NCI-H2196 treated with DMSO at 0.1 percent for 48 hours (cell line): ENCODE measurements around the gene TMEM198.

Source experiments
- DNase-seq: peaks from one replicate; lab custom pipeline; 2025; ENCODE audit not compliant: unreplicated experiment; lab: John Stamatoyannopoulos, UW

TMEM198 gene

DNA sequence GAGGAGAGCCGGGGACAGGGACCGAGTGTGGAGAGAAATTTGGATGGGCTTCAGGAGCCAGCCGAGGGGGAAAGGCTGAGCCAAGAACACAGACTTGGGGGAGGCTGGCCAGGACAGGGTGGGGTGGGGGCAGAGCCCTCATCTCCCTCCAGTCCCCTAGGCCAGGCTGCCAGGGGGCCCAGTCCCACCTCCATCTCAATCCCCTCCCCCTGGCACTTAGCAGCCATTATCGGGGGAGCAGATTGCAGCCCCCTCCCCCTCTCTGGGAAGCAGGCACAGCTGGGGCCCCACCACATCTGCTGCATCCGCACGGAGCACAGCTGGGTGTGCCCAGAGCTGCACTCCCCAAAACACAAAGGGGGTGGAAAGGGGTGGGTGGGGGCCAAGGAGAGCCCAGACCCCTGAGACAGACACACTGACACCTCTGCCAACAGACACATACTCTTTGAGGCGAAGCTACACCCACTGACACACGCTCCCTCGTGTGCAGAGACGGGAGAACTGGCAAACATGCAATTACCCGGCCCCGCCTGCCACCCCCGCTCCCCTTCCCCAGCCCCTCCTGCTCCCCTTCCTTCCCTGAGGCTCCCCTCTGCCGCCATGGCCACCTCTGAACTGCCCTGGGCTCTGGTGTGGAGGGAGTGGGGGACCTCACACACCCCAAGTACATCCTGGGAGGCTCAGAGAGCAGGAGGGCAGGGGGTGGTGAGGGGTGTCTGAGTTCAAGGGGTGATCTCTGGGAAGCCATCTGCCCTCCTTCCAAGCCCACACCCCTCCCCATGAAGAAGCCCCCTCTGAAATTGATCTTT is 34.7 kb upstream of the TMEM198 start:
- no peak for DNase-seq

GRCh38 chr2:219509780-219510511 is 33.9 kb upstream of the TMEM198 start:
- DNase-seq = peak; percentile 24

DNA sequence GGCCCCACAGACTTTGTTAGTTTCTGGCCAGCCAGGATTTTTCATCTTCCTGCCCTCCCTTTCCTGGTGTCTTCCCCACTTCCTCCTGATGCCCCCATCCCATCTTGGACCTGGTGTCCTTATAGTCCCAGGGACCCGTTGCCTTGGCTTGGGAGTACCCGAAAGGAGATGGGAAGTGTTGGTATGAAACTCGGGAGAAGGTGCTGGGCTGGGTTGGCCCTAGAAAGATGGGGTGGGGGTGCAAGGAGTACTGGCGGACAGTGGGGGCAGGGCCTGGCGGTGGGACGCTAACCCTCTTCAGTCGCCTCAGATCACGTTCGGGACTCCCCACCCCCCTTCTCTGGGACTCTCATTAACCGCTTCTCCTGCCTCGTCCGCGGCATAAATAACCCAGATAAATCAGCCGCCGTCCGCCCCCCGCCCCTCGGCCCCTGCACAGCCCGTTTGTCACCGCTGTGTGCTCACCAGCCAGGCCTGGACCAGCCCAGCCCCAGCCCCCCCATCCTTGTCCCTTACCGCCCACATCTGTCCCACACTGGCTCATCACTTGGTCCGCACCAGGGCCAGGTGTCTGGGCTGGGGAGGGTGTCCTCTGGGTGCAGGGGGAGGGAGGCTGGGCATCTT is 33.2 kb upstream of the TMEM198 start:
- no peak for DNase-seq

- DNase-seq = no peak
Measured at GRCh38 chr2:219511547-219512325, 32.1 kb upstream of the TMEM198 start.

GRCh38 chr2:219512524-219513216 is 31.2 kb upstream of the TMEM198 start:
- no peak for DNase-seq

- DNase-seq = no peak
Measured at GRCh38 chr2:219513787-219514186, 30.0 kb upstream of the TMEM198 start.

DNA sequence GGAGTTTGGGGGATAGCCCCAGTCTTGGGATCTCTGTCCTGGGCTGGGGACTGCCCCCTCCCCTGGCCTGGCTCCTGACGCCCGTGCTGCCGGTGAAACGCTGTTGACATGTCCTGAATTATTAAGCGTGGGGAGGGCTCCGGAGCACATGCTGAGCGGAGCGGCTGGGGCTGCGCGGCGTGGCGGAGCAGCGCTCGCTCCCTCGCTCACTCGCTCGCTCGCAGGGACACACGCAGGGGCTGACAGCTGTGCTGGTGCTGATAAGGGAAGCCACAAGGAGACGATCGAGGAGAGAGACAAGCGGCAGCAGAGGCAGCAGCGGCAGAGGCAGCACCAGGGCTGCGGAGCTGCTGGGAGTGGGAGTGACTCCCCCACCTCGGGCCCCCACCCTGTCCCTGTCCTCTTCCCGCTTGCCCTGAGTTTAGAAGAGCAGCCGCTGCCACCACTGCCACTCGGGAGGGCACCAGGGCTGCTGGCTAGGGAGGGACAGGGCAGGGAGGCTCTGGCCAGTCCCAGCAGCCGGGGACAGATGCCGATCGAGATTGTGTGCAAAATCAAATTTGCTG is 29.5 kb upstream of the TMEM198 start, which contains the start of gene ASIC4:
TSS of gene ASIC4 (plus strand) at position 287 of the 566 bp plus-strand sequence. CDS start at position 530, 243 bp downstream.
- DNase-seq = no peak

DNA sequence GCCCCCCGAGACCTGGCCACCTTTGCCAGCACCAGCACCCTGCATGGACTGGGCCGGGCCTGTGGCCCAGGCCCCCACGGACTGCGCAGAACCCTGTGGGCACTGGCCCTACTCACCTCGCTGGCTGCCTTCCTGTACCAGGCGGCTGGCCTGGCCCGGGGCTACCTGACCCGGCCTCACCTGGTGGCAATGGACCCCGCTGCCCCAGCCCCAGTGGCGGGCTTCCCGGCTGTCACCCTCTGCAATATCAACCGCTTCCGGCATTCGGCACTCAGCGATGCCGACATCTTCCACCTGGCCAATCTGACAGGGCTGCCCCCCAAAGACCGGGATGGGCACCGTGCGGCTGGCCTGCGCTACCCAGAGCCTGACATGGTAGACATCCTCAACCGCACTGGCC is 29.0 kb upstream of the TMEM198 start:
- DNase-seq = no peak

- no peak for DNase-seq
Measured at GRCh38 chr2:219515874-219516629, 27.8 kb upstream of the TMEM198 start.

GRCh38 chr2:219516888-219517287 is 26.9 kb upstream of the TMEM198 start:
- no peak for DNase-seq

DNA sequence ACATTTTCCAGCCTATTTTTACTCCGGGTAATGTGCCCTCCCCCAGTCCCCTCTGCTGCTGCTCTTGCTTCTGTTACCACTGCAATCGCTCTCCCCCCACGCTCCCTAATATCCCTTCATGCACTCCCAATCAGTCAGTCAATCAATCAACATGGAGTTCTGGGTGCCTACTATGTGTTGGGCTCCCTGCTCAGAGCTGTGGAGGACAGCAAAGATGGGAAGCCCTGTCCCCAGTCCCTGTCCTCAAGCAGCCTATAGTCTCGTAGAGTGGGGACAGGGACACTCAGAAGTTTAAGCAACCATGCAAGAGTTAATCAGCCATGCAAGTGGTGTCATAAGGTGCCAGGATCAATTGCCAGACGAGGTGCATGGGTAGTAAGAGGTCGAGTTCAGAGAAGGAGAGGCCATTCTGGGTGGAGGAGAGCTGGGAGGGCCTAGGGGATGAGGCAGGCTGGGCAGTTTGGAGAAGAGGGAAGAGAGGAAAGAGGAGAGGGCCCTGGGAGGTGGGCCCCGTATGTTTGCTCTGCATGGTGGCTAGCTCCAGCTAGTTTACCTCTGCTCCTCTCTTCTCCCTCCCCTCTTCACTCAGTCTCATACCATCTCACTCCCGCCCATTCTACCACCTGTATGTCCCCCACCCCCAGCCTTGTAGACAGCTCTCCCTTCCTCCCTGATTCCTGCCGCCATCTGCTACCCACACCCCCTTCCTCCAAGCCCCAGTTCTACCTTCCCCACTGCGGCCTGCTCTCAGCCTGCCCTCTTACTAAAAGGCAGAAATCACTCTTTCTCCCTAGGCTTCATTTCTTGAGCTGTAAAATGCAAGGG is 25.7 kb upstream of the TMEM198 start:
- no peak for DNase-seq

- no peak for DNase-seq
Measured at GRCh38 chr2:219519526-219519916, 24.3 kb upstream of the TMEM198 start.

DNA sequence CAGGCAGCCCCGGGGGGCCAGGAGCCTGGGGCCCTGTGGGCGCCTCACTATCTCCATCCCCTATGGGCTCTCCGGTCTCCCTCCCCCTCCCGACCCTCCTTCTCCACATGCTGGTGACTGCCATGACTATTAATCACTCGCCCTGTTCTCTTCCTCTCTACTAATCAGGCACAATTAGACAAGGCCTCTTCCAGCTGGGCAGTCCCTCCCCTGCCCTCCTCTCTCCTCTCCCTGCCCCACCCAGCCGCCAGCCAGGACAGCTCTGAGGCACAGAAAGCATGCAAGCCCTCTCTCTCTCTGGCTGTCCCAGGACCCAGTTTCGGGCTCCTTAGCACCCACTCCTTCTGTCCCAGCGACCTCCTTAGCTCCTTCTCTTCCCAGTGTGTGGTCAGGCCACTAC is 23.7 kb upstream of the TMEM198 start:
- no peak for DNase-seq

- peak; percentile 8 for DNase-seq
Measured at GRCh38 chr2:219521066-219521880, 22.6 kb upstream of the TMEM198 start.

DNA sequence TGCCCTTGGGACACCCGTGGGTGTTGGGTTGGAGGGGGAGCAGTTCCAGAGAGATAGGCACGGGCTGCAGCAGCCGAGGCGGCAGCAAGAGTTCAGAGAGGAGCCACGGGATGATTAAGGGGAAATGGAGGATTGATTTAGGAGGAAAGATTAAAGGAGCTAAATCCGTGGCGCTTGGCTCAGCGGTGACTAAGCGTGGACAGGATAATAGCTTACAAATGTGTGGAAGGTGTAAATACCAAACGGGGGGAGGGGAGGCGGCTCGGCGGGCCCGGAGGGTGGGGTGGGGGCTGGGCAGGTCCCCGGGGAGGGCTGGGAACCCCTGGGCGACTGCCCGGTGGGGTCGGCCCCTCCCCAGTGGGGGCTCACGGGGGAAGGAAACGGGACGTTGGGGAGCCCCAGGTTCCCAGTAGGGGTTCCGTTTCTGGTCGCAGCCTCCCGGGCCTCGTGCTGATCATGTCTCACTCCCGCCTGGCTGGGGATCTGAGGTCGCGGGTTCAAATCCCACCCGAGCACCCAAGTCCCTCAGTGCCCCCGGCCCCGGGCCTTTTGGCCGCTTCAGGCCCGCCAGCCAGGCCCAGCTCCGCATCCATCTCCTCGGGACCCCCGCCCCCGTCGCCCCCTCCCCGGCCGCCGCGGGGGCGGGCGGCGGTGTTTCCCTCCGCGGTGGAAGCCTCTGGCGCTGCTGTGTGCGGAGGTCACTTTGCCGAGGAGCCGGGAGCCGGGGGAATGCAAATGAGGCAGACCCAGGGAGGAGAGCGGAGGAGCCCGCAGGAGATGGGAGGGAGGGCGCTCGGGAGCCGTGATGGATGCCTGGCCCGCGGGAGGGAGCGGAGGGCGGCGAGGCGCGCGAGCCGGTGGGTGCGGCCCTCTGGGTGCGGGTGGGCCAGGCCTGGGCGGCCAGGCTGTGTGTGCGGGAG is 21.5 kb upstream of the TMEM198 start:
- no peak for DNase-seq

DNA sequence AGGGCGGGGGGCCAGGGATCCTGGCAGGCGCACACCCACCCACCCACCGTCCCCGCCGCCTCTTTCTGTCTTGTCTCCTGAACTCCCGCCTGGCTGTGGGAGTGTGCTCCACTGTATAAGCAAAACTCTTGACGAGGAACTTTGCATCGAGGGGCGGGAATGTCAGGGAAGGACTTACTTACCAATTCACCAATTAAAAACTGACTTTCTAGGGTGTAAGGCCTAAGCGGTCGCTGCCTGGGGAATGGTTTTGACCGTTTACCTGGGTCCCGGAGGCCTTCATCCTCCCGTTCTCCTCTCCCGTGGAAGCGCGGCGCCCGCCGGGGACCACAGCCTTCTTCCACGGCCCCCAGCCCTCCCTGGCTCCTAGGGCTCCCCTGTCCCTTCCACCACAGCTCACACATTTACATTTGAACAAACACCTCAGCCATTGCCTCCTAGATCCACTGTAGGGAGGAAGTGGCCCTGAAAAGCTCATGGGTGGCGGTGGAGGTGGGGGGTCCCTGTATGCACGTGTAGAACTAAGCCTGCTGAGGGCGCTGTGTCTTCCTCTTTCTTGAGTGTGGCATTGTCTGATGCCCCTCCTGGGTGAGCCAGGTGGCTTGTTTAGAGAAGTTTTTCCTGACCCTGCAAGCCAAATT is 20.7 kb upstream of the TMEM198 start:
- DNase-seq = no peak
